GM18520 (cell line): ENCODE results near the gene AFAP1L2.
"Not testable (repeated sequence)": the region's sequence is repeated elsewhere in the genome, so short reads cannot be mapped to it uniquely, and the experiment has no call there.

Experiments
- ATAC-seq: cut with Tn5 transposase; IDR thresholded peaks from one replicate; pipeline ENCODE4 v1.9.1; 2021; ENCODE audit not compliant: unreplicated experiment

The AFAP1L2 gene

DNA sequence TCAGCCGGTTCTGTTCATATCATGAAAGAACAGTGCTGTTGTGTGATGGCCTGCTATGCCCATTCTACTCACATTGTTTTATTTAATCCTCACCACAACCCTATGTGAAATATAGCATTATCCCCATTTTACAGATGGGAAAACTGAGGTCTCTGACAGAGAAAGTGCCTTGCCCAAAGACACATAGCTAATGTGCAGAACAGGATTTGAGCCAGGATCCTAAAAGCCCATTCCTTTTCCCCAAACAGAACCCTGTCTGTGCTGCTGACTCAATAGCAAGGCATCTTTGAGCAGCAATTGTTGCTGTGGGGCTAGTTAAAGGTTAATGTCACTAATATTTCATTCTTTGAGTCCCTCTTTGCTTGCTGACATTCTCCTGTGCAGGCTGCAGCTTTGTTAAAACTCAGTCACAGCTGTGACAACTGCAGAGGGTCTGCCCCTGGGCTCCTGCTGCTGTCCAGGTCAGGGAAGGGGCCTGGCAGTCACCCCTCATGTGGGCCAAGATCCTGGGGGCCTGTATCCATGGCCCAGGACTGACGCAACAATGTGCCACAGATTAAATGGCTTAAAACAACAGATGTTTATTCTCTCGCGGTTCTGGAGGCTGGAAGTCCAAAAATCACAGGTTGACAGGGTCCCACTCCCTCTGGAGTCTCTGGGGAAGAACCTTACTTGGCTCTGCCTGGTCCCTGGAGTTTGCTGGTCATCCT is 40.4 kb downstream of the AFAP1L2 start:
- ATAC-seq: no peak

GRCh38 chr10:114362826-114363355 is 41.4 kb downstream of the AFAP1L2 start:
- ATAC-seq: no peak

DNA sequence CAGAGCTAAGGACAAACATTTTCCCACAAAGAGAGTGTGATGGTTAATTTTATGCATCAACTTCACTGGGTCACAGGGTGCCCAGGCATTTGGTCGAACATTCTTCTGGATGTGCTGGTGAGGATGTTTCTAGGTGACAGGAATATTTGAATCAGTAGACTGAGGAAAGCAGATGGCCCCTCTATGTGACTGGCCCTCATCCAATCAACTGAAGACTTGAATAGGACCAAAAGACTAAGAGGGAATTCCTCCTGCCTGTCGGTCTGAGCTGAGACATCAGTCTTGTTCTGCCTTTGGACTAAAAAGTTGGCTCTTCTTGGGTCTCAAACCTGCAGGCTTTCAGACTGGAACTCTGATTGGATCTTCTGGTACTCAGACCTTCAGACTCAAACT is 44.4 kb downstream of the AFAP1L2 start:
- ATAC-seq: no peak

DNA sequence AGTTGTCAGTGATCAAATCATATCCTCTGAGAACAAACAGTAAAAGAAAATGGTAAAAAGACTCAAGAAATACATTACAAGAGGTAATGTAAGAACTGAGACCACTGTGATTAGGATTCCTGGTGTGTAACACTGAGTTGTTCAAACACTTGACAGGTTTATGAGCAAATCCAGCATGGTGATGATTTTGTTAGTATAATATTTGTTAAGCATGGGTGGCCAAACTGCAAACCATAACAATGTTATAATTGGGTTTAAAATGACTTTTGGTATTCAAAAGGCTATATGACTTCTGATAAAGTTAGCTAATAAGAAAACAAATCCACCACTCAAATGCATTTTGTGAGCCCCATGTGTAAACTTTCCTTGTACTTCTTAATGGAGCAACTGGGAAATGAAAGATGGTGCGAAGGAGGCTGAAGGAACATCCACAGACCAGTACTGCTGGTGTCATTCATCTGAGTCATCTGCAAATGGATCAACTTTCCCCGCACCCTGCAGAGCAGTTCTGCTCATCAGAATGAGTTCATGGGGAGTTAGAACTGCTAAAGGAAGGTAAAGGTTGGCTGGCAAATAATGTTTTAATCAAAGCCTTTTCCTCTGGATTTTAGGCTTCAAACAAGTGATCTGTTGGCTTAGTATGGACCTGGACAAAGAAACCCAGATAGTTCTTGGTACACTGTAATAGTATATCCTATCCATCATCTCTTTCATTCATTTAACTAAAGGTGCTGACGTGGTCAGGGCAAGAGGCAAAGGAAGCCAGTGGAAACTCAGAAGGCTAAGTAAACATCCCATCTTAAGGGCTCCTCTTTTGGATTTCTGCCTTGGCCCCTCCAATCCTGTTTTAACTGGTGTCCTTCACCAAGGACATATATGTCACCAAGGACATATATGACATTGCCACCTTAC is 45.0 kb downstream of the AFAP1L2 start:
- no peak for ATAC-seq

GRCh38 chr10:114357515-114357996 is 46.7 kb downstream of the AFAP1L2 start:
- no peak for ATAC-seq

DNA sequence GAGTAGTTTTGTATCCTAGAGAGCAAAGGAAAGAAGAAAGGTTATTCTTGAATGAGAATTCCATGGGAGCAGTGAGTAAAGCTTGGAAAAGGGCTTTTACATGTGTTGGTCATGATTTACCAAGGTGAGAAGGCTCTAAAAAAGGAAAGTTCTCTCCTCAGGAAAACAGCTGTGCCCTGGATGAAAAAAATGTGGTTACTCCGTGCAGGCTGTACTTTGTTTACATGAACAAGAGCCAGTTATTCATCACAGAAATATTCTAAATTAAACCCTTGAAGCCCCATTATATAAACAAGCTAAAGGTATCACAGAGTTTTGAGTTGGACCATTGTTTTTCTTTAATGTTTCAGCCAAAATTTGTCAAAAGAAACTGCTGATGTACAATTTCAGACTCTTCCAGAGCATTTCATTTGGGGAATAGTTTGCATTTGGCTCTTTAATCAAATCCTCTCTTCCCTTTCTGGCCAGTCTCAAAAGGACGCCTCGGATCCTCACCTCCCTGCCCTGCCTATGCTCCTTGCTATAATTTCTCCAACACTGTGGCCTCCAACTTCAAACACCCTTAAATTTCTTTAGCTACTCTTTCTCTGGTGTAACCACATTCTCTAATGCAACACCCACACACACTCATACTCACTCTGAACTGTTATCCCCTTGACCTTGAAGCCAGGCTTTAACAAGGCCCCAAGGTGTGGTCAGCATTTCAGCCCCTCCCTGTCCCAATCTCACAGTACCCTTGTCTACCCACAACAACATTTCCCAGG is 47.4 kb downstream of the AFAP1L2 start:
- no peak for ATAC-seq

DNA sequence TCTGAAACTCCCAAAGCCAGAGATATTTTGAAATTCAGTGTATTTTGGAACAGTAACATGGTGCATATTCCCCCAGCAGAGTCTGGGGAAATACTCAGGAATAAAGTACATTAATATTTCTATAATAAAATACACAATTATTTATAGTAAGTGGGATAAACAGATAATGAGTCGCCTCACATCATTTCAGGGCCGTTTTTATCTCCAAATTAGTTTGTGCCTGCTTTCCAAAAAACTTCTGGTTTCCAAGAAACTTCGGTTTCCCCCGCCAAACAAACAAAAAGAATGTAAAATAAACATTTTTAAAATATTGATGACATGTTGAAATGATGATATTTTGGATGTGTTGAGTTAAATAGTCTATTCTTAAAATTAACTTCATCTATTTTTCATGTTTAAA is 48.2 kb downstream of the AFAP1L2 start:
- ATAC-seq: no peak

- no peak for ATAC-seq
These were observed 50.9 kb downstream of the AFAP1L2 start for GRCh38 chr10:114353383-114353782.

DNA sequence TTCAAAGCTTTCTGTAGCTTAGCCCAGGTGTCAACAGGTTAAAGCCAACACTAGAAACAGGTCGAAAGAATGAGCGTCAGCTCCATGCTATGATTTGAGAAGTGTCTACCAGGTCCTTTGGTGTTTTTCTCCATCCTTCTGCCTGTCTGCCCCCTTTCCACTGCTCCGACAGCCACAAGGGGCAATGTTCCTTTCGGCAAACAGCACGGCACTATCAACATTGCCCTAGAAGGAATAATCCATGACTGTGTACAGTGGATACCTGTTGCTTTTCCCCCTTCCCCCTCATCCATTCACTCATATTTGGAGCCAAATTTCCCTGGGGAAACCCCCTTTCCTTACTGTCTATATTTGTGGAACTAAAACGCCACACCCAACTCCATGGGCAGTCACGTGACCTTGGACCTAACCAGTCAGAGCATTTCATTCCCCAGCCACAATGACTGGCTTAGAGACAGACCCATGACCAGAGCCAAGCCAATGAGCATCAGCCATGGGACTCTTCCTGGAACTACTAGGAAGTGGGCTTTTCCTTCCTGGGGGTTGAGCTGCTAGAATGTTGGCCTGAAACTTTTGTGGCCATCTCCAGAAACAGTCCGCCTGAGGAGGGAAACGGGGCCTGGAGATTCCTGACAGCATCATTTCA is 51.5 kb downstream of the AFAP1L2 start:
- ATAC-seq: no peak

GRCh38 chr10:114350751-114351150 is 53.6 kb downstream of the AFAP1L2 start:
- ATAC-seq: no peak

- no peak for ATAC-seq
These were observed 54.6 kb downstream of the AFAP1L2 start for GRCh38 chr10:114349522-114350215.

DNA sequence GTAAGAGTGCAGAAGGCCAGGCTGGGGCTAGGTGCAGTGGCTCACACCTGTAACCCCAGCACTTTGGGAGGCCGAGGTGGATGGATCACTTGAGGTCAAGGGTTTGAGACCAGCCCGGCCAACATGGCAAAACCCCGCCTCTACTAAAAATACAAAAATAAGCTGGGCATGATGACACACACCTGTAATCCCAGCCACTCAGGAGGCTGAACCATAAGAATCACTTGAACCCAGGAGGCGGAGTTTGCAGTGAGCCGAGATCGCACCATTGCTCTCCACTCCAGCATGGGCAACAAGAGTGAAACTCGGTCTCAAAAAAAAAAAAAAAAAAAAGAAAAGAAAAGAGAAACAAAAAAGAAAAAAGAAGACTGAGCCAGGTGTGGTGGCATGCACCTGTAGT is 55.2 kb downstream of the AFAP1L2 start:
- ATAC-seq: not testable (repeated sequence)

DNA sequence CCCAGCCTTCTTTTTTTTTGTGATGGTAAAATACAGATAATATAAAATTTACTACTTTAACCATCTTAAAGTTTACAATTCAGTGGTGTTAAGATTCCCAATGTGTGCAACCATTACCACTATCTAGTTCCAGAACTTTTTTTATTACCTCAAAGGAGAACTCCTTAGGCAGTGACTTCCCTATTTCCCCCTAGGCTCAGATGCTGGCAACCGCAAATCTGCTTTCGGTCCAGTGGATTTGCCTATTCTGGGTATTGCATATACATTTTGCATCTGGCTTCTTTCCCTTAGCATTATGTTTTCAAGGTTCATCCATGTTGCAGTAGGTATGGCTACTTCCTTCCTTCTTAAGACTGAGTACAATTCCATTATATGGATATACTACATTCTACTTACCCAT is 56.5 kb downstream of the AFAP1L2 start:
- no peak for ATAC-seq

DNA sequence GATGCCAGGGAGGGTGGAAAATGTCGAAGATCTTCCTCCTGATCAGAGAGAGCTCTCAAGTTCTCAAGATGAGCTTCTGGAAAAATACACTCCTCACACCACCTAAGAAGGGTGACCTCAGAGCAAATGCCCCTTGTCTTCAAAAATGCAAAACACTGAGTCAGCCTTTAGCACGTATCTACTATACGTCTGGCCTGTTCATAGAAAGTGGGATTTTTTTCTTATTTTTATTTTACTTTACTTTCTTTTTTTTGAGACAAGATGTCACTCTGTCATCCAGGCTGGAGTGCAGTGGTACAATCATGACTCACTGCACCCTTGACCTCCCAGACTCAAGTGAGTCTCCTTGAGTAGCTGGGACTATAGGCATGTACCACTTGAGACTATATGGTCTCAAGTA is 57.1 kb downstream of the AFAP1L2 start:
- ATAC-seq: peak; percentile 81

DNA sequence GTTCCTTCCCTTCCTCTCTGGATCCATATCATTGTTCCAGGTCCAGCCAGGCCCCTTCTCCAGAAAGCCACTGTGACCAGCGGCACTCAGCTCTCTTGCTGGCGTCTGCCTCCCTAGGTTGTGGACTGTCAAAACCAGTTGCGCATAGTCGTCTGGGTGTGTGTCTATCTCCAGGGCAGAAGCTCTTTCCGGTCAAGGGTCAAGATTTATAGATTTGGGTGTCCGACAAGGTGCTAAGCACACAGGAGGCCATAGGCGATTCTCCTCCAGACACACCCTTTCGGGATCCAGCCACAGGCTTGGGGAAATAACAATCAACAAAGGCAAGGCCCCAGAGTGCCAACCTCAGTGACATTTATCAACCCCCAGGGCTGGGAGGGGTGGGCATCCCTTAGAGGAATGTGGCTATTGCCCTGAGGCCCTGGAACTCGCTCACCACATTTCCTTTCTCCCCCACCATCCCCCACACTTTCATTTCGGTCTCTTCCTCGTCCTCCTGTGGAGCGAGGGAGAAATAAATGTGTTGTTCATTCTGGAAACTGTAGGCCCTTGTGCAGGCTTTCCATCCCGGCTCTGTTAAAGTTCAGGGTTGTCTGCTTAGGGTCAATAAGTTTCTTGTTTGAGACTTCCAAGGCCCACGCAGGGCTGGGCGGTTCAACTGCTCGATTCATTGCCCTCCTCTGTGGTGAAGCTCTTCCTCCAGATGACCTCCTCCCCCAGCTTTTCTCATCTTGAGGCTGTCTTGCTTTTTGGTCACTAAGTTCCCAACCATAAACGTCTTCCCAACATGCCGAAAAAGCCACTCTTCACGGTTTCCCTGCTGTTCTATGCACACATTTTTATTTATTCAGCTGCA is 57.9 kb downstream of the AFAP1L2 start:
- ATAC-seq: no peak

DNA sequence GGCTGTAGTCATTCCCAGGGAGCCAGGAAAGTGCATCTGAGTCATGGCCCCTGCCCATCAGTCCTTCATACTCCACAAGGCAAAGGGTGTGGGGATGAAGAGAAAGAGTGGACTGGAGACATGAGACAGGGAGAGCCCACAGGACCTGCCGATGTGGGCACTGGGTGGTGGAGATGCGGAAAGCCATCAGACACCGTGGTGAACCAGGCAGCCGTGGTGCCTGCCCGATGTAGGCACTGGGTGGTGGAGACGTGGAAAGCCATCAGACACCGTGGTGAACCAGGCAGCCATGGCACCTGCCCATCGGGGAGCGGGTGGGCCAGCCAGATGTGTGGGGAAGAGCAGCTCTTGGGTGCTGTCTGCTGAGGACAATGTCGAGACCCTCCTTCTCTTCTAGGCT is 58.6 kb downstream of the AFAP1L2 start:
- ATAC-seq: no peak

DNA sequence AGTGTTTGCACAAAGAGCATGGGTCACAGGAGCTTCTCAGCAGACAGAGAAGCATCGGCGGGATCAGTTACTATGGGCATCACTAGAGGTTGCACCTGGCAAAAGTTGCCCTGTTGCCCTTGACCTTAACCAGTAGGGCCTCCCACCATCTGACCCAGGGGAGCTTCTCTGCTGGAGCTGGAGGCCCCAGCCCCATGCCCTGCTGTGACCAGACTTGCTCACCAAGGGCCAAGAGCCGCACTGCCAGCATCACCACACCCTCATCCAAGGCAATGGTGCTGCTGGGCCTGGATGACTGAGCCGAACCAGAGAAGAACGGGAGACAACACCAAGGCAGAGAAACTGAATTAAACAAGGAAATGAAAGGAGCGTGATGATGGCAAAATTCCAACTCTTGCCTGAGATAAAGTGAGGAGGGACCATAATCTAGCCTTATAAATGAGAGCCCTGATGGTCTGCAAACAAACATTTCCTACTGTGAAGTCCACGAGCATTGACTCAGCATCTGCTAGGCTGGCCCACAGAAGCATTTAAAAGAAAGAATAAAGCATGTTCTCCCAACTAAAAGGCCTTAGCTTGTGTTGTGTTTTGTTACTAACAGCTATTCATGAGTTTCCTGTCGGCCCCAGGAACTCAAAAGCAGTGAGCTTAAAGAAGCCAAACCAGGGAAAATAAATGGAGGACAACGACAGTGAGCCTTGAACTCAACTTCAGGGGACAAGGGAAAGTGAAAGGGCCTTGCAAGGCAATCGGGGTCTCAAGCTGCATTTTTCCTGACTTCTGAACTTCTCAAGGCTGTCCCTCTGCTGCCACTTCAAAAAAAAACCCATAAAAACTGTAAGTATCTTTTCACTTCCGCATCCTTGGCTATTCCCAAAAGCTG is 60.4 kb downstream of the AFAP1L2 start:
- ATAC-seq: no peak

- no peak for ATAC-seq
These were observed 61.3 kb downstream of the AFAP1L2 start for GRCh38 chr10:114342976-114343375.
